Adrenal gland (tissue), 12 donors: Measurements from ENCODE around the gene KRTAP16-1. TPM values are rescaled to one million over a fixed set of nuclear protein-coding genes. Genes with fewer than 3 reads are reported as not detected.

Experiments used
- DNase-seq, 7 donors: peaks; one replicate each; pipeline ENCODE4 v3.0.0-alpha.2; 2019 to 2020
- H3K27ac ChIP-seq, 5 donors: fragments of 200-600 bp; sonication (generic) in 4 of 5; 1 replicate in 3 of 5; 2 replicates in 2 of 5; pipeline versions ENCODE4 v1.5.1 to v1.8.0; 2016 to 2020; ENCODE audit warnings: mild to moderate bottlenecking in 1 of 5
- H3K27me3 ChIP-seq: fragments of 200-600 bp; 2 replicates; pipeline ENCODE4 v1.8.0; 2021
- H3K36me3 ChIP-seq, 2 donors: fragments of 200-600 bp; replicated peaks in 1 of 2; 1 replicate in 1 of 2; 2 replicates in 1 of 2; pipeline versions ENCODE4 v1.5.1 to v1.8.0; 2018 to 2022
- H3K4me1 ChIP-seq, 2 donors: fragments of 200-600 bp; replicated peaks in 1 of 2; 1 replicate in 1 of 2; 2 replicates in 1 of 2; pipeline versions ENCODE4 v1.5.1 to v1.8.0; 2018 to 2021
- H3K4me3 ChIP-seq, 4 donors: fragments of 200-600 bp; sonication (generic) in 3 of 4; one replicate each; pipeline ENCODE4 v1.5.1; 2016 to 2018
- H3K9me3 ChIP-seq, 3 donors: fragments of 200-600 bp; sonication (generic) in 1 of 3; replicated peaks in 1 of 3; 1 replicate in 2 of 3; 2 replicates in 1 of 3; pipeline versions ENCODE4 v1.5.1 to v1.8.0; 2016 to 2021
- POLR2A ChIP-seq, 2 donors: fragments of 450-650 bp; IDR thresholded peaks; one replicate each; pipeline ENCODE4 v1.6.1; 2017; ENCODE audit warnings: antibody characterized with exemption in 2 of 2, mild to moderate bottlenecking in 2 of 2, moderate library complexity in 1 of 2
- WGBS, 4 donors: extraction: QIAGEN DNeasy Blood & Tissue Kit in 2 of 4; methylation state at CpG; one replicate each; pipeline versions ENCODE4 v1.1.5 to v1.1.7; 2013 to 2017; 5-methylcytosine and 5-hydroxymethylcytosine counted together
- intact Hi-C, 2 donors: fragments of 100-400 bp; cut with DNase I; formaldehyde crosslinking; loops; one replicate each; pipeline versions ENCODE4 v1.14.1 to v1.15.0; 2022 to 2023
- polyA plus RNA-seq, 3 donors: library from polyadenylated mRNA; stranded (reverse); fragments of 200-250 nt in 2 of 3; fragments of 350-450 nt in 1 of 3; fragmentation: Illumina TruSeq in 1 of 3; extraction: RNeasy Lipid Tissue Mini Kit (QIAGEN cat#74804) in 1 of 3; gene quantifications; one replicate each; pipeline ENCODE4 v1.2.3, GENCODE V29; 2013 to 2014
- total RNA-seq, 9 donors: library from RNA; depleted of rRNA in 4 of 9; stranded (reverse); fragments of >200 nt in 4 of 9; fragments of 120-200 nt in 1 of 9; fragmentation: NEBNext Ultra II Directional in 1 of 9; extraction: Animal tissue kit (Norgen Biotek cat#: 25700) in 1 of 9; gene quantifications; one replicate each; pipeline versions ENCODE4 v1.1.0 to v1.2.4, GENCODE V29; 2013 to 2023
- TF ChIP-seq, protein P1 (sequence below), 6 experiments: fragments of 450-650 bp in 4 of 6; fragments of 200-600 bp in 2 of 6; sonication (generic) in 1 of 6; IDR thresholded peaks; 1 replicate in 5 of 6; 2 replicates in 1 of 6; pipeline versions ENCODE4 v1.5.1 to v1.8.0; 2016 to 2021; ENCODE audit warnings: antibody characterized with exemption in 6 of 6, mild to moderate bottlenecking in 2 of 6, moderate library complexity in 1 of 6
- donor health status: healthy with polysubstance abuse.
- donor health status: Bipolar disorder and iron deficiency.
- donor health status: DM: yes; HTN: yes; CAD: no.
- donor health status: DM: no; HTN: no; CAD: no.
- donor health status: DM: no; HTN: no; CAD: no.
- donor health status: DM: yes; HTN: yes; CAD: no.

KRTAP16-1 gene
- total and polyA plus RNA-seq, 12 donors = not detected

GRCh38 chr17:41328207-41328606, 19.1 kb upstream of the KRTAP16-1 start:
- no peak for TF ChIP-seq POLR2A (IDR thresholded peaks at IDR 0.05)
- TF ChIP-seq, protein P1, sequence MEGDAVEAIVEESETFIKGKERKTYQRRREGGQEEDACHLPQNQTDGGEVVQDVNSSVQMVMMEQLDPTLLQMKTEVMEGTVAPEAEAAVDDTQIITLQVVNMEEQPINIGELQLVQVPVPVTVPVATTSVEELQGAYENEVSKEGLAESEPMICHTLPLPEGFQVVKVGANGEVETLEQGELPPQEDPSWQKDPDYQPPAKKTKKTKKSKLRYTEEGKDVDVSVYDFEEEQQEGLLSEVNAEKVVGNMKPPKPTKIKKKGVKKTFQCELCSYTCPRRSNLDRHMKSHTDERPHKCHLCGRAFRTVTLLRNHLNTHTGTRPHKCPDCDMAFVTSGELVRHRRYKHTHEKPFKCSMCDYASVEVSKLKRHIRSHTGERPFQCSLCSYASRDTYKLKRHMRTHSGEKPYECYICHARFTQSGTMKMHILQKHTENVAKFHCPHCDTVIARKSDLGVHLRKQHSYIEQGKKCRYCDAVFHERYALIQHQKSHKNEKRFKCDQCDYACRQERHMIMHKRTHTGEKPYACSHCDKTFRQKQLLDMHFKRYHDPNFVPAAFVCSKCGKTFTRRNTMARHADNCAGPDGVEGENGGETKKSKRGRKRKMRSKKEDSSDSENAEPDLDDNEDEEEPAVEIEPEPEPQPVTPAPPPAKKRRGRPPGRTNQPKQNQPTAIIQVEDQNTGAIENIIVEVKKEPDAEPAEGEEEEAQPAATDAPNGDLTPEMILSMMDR (IDR thresholded peaks at IDR 0.05) = no peak
- intact Hi-C loops = loop anchor here in 1 of 2 donors (10.0 kb wide), 2 partner anchors 327 to 423 kb away; no protein-coding TSS in a partner anchor
- H3K4me1 ChIP-seq = no peaks in the 10 kb centered on the region
- no peak overlapping the region for H3K4me3 ChIP-seq
- H3K27me3 ChIP-seq = no peaks in the 10 kb centered on the region
- no peaks in the 10 kb centered on the region for H3K9me3 ChIP-seq
- WGBS, 4 donors = 80 to 100% (median 87%) methylated on average over 2 to 7 of the region's 7 CpGs
- no peak overlapping the region for H3K27ac ChIP-seq
- no peaks in the 10 kb centered on the region for H3K36me3 ChIP-seq
- DNase-seq = no peak

GRCh38 chr17:41327411-41328120, 18.5 kb upstream of the KRTAP16-1 start:
- TF ChIP-seq, protein P1 (IDR thresholded peaks at IDR 0.05) = no peak
- no peak for TF ChIP-seq POLR2A (IDR thresholded peaks at IDR 0.05)
- intact Hi-C loops = loop anchor here in 1 of 2 donors (10.0 kb wide), 2 partner anchors 327 to 423 kb away; no protein-coding TSS in a partner anchor
- Histone ChIP-seq H3K4me1 (no peaks in the 10 kb centered on the region), H3K9me3 (no peaks in the 10 kb centered on the region), H3K36me3 (no peaks in the 10 kb centered on the region), H3K4me3 (no peak overlapping the region), H3K27ac (no peak overlapping the region), H3K27me3 (no peaks in the 10 kb centered on the region)
- 78 to 95% (median 87%) methylated on average over 4 to 8 of the region's 8 CpGs for WGBS, 4 donors
- no peak for DNase-seq

GRCh38 chr17:41326173-41327145, 17.4 kb upstream of the KRTAP16-1 start:
- no peak for DNase-seq
- 83 to 91% (median 87%) methylated on average over 8 to 18 of the region's 18 CpGs for WGBS, 4 donors
- intact Hi-C loops = loop anchor here in 1 of 2 donors (10.0 kb wide), 2 partner anchors 328 to 422 kb away; no protein-coding TSS in a partner anchor
- Histone ChIP-seq H3K9me3 (no peaks in the 10 kb centered on the region), H3K27me3 (no peaks in the 10 kb centered on the region), H3K36me3 (no peaks in the 10 kb centered on the region), H3K4me3 (no peak overlapping the region), H3K27ac (no peak overlapping the region), H3K4me1 (no peaks in the 10 kb centered on the region)
- TF ChIP-seq, protein P1 (IDR thresholded peaks at IDR 0.05) = no peak
- TF ChIP-seq POLR2A (IDR thresholded peaks at IDR 0.05) = no peak

- no peak for TF ChIP-seq POLR2A (IDR thresholded peaks at IDR 0.05)
- TF ChIP-seq, protein P1 (IDR thresholded peaks at IDR 0.05) = no peak
- DNase-seq = no peak
- H3K9me3 ChIP-seq = no peaks in the 10 kb centered on the region
- WGBS, 4 donors = 87 to 100% (median 93%) methylated on average over 2 to 6 of the region's 6 CpGs; no CpG with 5 or more reads in 1 of the 4 donors
- no peak overlapping the region for H3K27ac ChIP-seq
- intact Hi-C loops = loop anchor here in 1 of 2 donors (10.0 kb wide), 2 partner anchors 329 to 421 kb away; no protein-coding TSS in a partner anchor
- H3K4me1 ChIP-seq = no peaks in the 10 kb centered on the region
- H3K27me3 ChIP-seq = no peaks in the 10 kb centered on the region
- H3K36me3 ChIP-seq = no peaks in the 10 kb centered on the region
- no peak overlapping the region for H3K4me3 ChIP-seq
Measured at GRCh38 chr17:41325611-41326010, 16.5 kb upstream of the KRTAP16-1 start.
